Measurements from ENCODE around the gene SNX11.

The SNX11 gene

GRCh38 chr17:48107137-48108055, at the start of gene SNX11:
TSS of gene SNX11 (plus strand) at chr17:48107766. CDS start at chr17:48112044, 4,278 bp downstream.
- ChIA-PET POLR2A (interaction anchor here (0.8 to 2.3 kb wide), 13 partner anchors 7 to 89 kb away, joined by 3 to 19 read pairs (median 4); partner anchors contain the start of gene NFE2L1), CTCF (interaction anchor here (1.3 to 3.5 kb wide), 3 partner anchors 9 to 27 kb away, joined by 3 to 14 read pairs (median 4); no protein-coding TSS in a partner anchor)
- peak; percentile 89 for DNase-seq (ENCODE audit: extremely low spot score)

GRCh38 chr17:48058393-48059124, 49.0 kb upstream of the SNX11 start:
- POLR2A ChIA-PET: interaction anchor here (1.7 to 7.0 kb wide), 2 partner anchors 9 to 10 kb away, joined by 7 to 64 read pairs; partner anchors contain the start of gene NFE2L1
- DNase-seq (ENCODE audit: extremely low spot score): no peak
- CTCF ChIA-PET: interaction anchor here (0.6 to 1.4 kb wide), 4 partner anchors 8 to 22 kb away, joined by 3 to 4 read pairs (median 4); partner anchors contain the start of gene NFE2L1
- TF ChIP-seq SUZ12 (IDR thresholded peaks at IDR 0.05): no peak
- TF ChIP-seq BHLHE40 (IDR thresholded peaks at IDR 0.05; ENCODE audit: borderline replicate concordance): no peak

More at GRCh38 chr17:48107137-48108055, at the start of gene SNX11:
- TF ChIP-seq TARDBP (IDR thresholded peaks at IDR 0.05) (no peak), CTBP1 (IDR thresholded peaks at IDR 0.05; ENCODE audit: borderline replicate concordance) (no peak), HDGF (IDR thresholded peaks at IDR 0.05; ENCODE audit: borderline replicate concordance) (peak; percentile 97; the same call in 1 of the 2 replicates), FOXK2 (IDR thresholded peaks at IDR 0.05) (no peak), PKNOX1 (IDR thresholded peaks at IDR 0.05) (peak; percentile 94), LEF1 (IDR thresholded peaks at IDR 0.05; ENCODE audit: borderline replicate concordance) (no peak), L3MBTL2 (conservative IDR thresholded peaks at IDR 0.05) (0 out of 2 replicates have a peak, but pooled peaks have one; percentile 41), SP1 (IDR thresholded peaks at IDR 0.05) (no peak), FOXA1 (IDR thresholded peaks at IDR 0.05) (no peak)

GRCh38 chr17:48059125-48059668, 48.4 kb upstream of the SNX11 start:
- CTCF ChIA-PET: no interaction called here
- POLR2A ChIA-PET: interaction anchor here (1.7 to 7.0 kb wide), 2 partner anchors 8 to 11 kb away, joined by 7 to 64 read pairs; partner anchors contain the start of gene NFE2L1
- DNase-seq (ENCODE audit: extremely low spot score): no peak
- TF ChIP-seq FOXA1 (IDR thresholded peaks at IDR 0.05) (no peak), SUZ12 (IDR thresholded peaks at IDR 0.05) (no peak), ARNT (IDR thresholded peaks at IDR 0.05) (no peak), PKNOX1 (IDR thresholded peaks at IDR 0.05) (no peak), SP1 (IDR thresholded peaks at IDR 0.05) (no peak), FOXM1 (IDR thresholded peaks at IDR 0.05; ENCODE audit: borderline replicate concordance) (no peak), FOXK2 (IDR thresholded peaks at IDR 0.05) (no peak), CTBP1 (IDR thresholded peaks at IDR 0.05; ENCODE audit: borderline replicate concordance) (no peak), BHLHE40 (IDR thresholded peaks at IDR 0.05; ENCODE audit: borderline replicate concordance) (no peak), LEF1 (IDR thresholded peaks at IDR 0.05; ENCODE audit: borderline replicate concordance) (no peak), L3MBTL2 (conservative IDR thresholded peaks at IDR 0.05) (no peak)

- DNase-seq (ENCODE audit: extremely low spot score): no peak
- POLR2A ChIA-PET: interaction anchor here (7.0 kb wide), 1 partner anchor 12 kb away, joined by 64 read pairs; the partner anchor contains the start of gene NFE2L1
- CTCF ChIA-PET: no interaction called here
- TF ChIP-seq PKNOX1 (IDR thresholded peaks at IDR 0.05) (no peak), LEF1 (IDR thresholded peaks at IDR 0.05; ENCODE audit: borderline replicate concordance) (no peak), SP1 (IDR thresholded peaks at IDR 0.05) (no peak), CTBP1 (IDR thresholded peaks at IDR 0.05; ENCODE audit: borderline replicate concordance) (no peak), FOXA1 (IDR thresholded peaks at IDR 0.05) (no peak), NFRKB (IDR thresholded peaks at IDR 0.05) (no peak), HDGF (IDR thresholded peaks at IDR 0.05; ENCODE audit: borderline replicate concordance) (no peak), SUZ12 (IDR thresholded peaks at IDR 0.05) (no peak), TARDBP (IDR thresholded peaks at IDR 0.05) (no peak), L3MBTL2 (conservative IDR thresholded peaks at IDR 0.05) (no peak), FOXM1 (IDR thresholded peaks at IDR 0.05; ENCODE audit: borderline replicate concordance) (no peak)
These were observed 47.3 kb upstream of the SNX11 start for GRCh38 chr17:48060249-48060648.

- TF ChIP-seq HDGF (IDR thresholded peaks at IDR 0.05; ENCODE audit: borderline replicate concordance) (no peak), ELF4 (IDR thresholded peaks at IDR 0.05) (no peak), BHLHE40 (IDR thresholded peaks at IDR 0.05; ENCODE audit: borderline replicate concordance) (no peak), FOXM1 (IDR thresholded peaks at IDR 0.05; ENCODE audit: borderline replicate concordance) (no peak), FOXA1 (IDR thresholded peaks at IDR 0.05) (no peak), FOXK2 (IDR thresholded peaks at IDR 0.05) (no peak), TARDBP (IDR thresholded peaks at IDR 0.05) (no peak)
- no peak for DNase-seq (ENCODE audit: extremely low spot score)
- CTCF ChIA-PET: interaction anchor here (1.1 to 1.8 kb wide), 2 partner anchors 18 to 36 kb away, joined by 4 to 8 read pairs; no protein-coding TSS in a partner anchor
- POLR2A ChIA-PET: interaction anchor here (2.8 to 7.0 kb wide), 2 partner anchors 8 to 14 kb away, joined by 7 to 64 read pairs; partner anchors contain the start of gene NFE2L1
These were observed 45.3 kb upstream of the SNX11 start for GRCh38 chr17:48062273-48062672.

Data from HEK293T (cell line).